ENCODE results near the gene BPNT1.
"Not testable (repeated sequence)": the region's sequence is repeated elsewhere in the genome, so short reads cannot be mapped to it uniquely, and the experiment has no call there.

DNA sequence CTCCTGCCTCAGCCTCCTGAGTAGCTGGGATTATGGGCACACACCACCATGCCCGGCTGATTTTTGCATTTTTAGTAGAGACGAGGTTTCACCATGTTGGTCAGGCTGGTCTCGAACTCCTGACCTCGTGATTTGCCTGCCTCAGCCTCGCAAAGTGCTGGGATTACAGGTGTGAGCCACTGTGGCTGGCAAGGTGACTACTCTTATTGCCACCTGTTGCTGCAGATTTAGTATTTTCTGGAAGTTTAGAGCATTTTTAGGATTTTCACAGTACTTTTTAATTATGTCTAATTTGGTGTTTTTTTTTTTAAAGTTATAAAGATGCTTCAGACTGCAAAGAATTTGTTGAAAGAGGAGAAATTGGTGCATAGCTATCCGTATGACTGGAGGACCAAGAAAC is 20.9 kb upstream of the BPNT1 start:
- not testable (repeated sequence) for TF ChIP-seq ATF7 (IDR thresholded peaks at IDR 0.05); ATF7 (CRISPR knock-in tag; IDR thresholded peaks at IDR 0.05); ZNF24 (IDR thresholded peaks at IDR 0.05); POLR2AphosphoS5 (IDR thresholded peaks at IDR 0.05; ENCODE audit: low read depth, low read length); POLR2A (IDR thresholded peaks at IDR 0.05; ENCODE audit: insufficient read depth in 1 of 2, low read depth in 2 of 2, low read length in 2 of 2); TARDBP (CRISPR knock-in tag; IDR thresholded peaks at IDR 0.05); CBX2 (IDR thresholded peaks at IDR 0.05; ENCODE audit: low read depth, low read length); CBX2 (CRISPR knock-in tag; IDR thresholded peaks at IDR 0.05; ENCODE audit: low read depth)
- TF ChIP-seq, protein P1, sequence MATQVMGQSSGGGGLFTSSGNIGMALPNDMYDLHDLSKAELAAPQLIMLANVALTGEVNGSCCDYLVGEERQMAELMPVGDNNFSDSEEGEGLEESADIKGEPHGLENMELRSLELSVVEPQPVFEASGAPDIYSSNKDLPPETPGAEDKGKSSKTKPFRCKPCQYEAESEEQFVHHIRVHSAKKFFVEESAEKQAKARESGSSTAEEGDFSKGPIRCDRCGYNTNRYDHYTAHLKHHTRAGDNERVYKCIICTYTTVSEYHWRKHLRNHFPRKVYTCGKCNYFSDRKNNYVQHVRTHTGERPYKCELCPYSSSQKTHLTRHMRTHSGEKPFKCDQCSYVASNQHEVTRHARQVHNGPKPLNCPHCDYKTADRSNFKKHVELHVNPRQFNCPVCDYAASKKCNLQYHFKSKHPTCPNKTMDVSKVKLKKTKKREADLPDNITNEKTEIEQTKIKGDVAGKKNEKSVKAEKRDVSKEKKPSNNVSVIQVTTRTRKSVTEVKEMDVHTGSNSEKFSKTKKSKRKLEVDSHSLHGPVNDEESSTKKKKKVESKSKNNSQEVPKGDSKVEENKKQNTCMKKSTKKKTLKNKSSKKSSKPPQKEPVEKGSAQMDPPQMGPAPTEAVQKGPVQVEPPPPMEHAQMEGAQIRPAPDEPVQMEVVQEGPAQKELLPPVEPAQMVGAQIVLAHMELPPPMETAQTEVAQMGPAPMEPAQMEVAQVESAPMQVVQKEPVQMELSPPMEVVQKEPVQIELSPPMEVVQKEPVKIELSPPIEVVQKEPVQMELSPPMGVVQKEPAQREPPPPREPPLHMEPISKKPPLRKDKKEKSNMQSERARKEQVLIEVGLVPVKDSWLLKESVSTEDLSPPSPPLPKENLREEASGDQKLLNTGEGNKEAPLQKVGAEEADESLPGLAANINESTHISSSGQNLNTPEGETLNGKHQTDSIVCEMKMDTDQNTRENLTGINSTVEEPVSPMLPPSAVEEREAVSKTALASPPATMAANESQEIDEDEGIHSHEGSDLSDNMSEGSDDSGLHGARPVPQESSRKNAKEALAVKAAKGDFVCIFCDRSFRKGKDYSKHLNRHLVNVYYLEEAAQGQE (IDR thresholded peaks at IDR 0.05; ENCODE audit: borderline replicate concordance in 1 of 2, low read depth in 1 of 2, low read length in 2 of 2), result not testable (repeated sequence)

Measured in HepG2 (cell line).